SW480 (cell line): ENCODE measurements around the gene PGC.

Experiments used
- DNase-seq: peaks from one replicate; pipeline ENCODE4 v3.0.0-alpha.2; 2016; ENCODE audit warnings: low spot score

PGC gene

DNA sequence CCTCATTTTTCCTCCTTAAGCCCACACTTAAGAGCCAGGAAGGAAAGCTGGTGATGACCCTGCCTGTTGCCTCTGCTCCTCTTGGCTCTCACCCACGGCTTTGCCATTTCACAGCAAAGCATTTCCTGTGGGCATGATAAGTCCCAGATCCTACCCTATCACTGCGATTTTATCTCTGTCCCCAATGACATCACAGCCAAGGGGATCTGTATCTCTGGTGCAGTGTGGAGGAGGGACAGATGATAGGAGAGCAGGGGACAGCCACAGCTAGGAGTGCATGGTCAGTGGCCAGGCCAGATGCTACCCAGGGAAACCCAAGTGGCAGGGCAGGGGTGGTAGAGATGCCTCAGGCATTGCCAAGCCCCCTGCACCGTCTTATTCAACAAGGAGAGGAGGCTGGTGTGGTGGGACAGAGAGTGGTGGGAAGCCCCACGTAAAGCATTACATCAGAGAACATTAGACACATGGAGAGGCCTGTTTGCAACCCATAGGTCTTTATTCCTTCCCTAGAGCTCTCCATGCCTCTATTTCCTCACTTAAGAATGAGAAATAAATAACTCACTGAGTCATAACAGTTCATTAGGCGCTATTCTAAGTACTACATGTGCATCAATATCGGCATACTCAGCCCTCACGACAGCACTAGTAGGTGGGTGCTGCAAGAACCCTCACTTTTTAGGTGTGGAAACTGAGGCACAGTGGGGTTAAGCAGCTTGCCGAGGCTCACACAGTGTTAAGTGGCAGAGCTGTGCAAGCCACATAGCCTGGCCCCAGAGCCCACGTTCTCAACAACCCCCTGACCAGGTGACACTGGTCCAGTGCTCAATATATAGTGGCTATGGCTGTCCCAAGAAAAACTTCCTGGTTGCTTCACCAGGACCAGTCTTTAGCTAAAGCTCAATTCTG, 16.4 kb downstream of the PGC start:
- DNase-seq = no peak

DNA sequence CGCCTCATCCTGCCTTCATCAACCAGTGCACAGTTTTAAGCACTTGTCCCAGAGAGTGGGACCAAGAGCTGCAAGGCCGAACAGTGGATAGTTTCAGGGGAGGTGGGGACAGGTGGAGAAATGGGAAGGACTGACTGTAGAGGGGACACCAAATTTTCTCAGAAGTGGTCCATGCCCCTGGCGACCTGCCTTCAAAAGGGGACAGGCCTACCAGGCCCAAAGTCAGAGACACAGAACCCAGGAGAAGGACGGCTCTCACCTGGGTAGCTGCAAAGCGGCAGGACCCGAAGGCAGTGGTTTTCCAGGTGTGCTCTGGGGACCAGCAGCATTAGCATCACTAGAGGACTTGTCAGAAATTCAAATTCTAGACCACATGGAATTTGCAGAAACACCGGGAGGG, 17.6 kb downstream of the PGC start:
- DNase-seq = no peak

DNA sequence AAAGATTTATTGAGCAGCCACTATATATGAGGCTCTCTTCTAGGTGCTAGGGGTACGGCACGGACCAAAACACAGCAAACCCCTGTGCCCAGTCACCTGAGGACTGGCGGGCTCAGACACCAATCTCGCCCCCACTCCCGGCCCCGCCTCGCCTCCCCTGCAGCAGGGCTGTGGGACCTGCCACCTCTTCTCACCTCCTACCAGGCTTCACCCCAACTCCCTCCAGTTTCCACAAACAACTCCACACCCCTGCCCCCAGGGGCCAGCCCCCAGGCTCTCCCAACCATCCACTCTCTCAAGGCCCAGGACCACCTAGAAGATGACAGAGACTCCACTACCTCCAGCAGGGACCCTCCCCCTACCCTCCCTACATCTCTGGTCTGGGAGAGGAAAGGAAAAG, 18.2 kb downstream of the PGC start:
- DNase-seq = no peak

DNA sequence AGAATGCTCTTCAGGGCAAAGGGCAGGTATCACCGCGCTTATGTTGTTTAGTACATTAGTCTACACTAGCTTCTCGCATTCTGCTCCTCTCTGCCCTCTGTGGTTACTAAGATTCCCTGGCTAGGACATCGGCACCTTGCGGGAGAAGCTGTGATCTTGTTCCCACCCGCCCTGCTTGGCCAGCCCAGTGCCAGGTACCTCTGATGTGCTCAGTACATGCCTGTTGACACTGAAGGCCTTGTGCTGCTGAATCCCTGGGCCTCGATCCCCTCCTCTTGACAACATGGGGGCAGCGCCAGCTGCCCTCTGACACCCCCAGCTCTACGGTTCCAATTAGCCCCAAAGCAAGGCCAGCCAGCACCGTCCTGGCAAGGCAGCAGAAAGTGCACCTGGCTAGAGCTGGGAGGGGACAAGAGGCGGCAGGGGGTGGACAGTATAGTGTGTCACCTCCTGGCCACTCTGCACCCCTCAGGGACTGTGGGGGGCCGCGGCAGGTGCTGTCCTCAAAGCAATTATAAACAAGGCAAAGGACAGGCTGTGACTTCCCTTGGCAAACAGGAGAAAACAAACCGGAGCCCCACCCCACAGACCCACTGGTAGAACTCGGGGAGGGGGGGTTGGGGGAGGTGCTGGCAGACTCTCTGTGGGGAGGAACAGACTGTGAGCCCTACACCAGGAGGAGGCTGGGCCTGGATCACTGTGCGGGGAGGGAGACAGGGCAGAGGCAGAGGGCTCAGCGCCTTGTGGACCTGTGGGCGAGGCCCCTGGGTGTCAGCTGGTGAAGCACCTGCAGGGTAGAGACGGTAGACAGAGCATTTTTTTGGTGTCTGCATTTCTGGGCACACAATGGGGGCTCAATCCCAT, 18.9 kb downstream of the PGC start:
- DNase-seq = no peak

DNA sequence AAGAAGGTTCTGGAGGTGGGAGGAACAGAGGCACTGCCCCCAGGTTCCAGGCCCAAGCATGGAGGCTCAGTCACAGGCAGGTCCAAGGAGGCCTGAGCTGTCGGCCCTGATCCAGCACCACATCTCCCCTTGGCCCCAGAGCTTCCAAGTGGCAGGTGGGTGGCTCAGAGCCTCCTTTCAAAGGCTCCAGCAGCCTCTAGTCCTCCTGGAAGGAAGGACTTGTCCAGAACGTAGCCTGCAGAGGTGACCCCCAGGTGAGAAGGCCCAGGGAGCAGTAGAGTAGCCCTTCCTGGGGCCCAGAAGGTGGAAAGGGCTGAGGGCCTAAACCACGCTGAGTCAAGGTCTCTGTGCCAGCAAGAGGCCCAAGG, 19.5 kb downstream of the PGC start:
- DNase-seq = no peak

DNA sequence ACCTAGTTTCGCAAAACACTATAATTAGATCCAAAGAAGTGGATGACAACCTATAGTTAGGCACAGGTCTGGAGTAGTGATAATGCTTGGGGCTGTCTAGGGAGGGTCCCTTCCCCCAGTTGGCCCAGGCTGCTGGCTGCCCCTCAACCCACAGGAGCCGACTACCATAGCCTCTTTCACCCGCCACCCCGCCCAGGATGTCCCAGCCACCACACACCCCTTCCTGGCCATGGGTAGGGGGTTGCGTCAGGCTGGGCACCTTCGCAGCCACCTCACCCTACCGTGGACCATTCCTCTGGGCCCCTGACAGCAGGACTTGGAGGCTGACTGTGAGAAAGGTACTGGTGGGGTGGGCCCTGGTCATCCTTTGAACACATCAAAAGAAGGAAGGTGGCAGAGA, 20.3 kb downstream of the PGC start:
- no peak for DNase-seq

DNA sequence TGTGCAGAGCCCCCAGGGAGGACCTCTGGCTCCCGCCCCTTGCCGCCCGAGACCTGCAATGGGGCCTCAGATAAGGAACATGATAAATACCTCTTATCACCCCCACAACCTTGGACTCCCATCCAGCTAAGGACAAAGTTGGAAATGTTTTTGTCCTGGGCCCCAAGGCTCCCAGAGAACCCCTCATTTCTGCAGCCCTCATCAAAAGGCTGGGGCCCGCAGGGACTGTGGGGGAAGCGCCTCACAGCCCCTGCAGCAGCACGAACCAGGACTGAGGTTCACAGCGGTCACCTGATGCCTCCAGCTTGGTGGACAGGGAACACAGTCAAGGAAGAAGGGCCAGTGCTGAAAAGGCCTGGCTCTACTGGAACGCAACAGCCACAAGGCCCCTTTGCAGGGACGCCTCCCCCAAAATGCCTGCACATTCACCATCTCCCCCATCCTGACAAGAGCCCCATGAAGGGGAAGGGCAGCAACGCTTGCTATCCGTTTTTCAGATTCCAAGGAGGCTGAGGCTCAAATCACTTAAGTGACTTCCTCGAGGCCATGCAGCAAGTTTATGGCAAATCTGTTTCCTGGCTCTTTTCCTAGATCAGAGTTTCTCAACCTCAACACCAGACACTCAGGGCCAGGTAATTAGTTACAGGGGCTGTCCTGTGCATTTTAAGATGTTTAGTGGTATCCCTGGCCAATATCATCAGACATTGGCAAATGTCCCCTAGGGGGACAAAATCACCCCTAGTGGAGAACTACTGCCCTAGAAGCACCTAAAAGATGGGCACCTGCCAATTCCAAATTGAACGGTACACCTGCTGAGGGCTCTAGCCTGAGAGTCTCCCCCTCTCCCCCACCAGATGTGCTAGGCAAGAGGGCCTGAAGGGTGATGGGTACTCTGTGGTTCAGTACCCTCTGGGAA, 22.4 kb downstream of the PGC start:
- DNase-seq = no peak

DNA sequence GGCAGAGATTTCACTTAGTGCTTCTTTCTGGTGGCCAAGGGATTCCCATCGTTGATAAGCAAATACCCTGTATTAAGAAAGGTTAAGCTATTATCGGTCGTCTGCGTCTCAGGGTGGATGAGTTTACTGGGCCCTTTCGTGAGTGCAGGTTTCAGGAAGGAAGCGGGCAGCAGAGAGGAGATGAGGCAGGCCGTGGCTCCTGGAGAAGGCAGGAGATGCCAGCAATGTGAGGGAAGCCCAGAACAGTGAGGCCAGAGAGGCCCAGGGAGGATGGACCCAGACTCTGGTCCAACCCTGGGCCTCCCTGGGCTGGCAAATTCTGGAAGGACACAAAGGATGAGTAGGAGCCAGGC, 23.0 kb downstream of the PGC start:
- no peak for DNase-seq

DNA sequence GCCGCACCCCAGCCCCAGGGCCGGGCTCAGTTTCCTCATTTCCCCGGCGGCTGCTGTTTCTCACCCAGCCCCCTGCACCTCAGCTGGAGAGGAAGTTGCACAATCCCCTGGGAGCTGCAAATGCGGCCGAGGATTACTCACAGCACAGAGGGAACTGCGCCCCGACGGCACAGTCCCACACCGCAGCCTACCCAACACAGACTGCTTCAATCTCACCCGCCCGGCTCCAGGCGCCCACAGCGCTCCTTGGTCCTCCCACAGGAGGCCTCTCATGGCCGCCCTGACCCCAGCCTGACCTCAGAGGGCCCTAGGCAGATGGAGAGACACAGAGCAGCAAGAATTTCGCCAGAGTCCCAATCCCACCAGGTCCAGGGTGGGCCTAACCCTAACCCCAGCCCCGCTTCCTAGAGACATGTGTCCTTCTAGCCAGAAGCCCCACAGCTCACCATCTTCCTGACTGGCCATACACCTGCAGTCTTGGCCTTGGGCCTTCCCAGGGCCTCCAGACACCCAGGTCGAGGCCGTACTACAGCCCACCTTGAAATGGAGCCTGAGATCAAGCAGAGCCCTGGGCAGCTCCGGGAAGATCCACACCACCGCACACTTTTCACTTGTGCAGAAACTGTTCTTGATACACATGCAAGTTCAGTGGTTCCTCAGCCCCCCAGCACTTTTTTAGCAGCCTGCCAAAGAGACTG, 23.5 kb downstream of the PGC start:
- DNase-seq = no peak

DNA sequence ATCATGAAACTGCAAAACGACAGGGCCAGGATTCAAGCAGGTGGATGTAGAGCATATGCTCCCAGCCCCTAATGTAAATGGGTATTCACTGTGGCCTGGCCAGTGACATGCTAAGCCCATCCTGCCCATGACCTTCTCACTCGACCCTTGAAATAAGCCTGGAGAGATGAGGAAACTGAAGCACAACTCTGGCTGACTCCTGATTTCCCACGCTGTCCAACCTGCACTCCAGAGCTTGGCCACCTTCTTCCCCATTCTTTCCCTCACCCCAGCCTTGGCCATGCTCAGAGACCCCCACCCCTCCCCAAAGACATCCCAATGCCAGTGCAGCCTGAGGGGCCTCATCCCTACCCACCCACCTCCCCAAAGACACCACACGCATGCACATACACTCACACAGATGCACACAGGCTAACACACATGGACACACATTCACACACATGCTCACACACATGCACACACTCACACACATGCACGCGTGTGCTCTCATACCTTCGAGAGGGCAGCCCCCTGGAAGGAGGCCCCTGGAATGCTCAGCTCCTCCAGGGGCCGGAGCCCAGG, 24.1 kb downstream of the PGC start:
- DNase-seq = no peak

DNA sequence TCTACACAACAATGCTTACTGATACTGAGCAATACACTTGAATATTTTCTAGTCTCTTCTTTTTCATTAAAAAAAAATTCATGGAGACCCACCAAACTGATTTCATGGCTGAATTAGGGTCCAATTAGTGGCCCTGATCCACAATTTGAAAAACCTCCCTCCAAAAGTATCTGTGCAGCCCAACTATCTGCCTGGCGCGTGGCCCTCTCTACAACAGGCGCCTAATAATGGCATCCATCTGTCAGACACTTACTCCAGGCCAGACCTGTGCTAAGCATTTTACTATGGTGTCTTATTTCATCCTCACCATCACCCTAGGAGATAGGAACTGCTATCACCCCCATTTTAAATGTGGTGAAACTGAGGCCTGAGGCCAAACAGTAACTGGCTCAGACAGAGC, 25.8 kb downstream of the PGC start:
- no peak for DNase-seq

DNA sequence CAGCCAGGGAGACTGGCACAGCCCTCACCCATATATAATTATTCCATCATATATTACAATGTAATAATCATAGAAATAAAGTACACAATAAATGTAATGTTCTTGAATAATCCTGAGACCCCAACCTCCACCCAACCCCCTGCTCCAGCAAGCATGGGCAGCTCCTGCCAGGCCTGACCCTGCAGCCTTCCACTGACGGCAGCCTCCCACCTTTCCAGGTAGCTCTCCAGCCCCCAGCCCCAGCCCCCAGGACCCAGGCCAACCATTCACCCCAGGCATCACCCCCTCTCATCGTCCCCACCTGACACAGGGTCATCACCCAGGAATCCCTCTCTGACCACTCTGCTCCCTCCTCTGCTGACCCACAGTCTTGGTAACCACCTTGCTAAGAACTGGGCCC, 26.4 kb downstream of the PGC start:
- no peak for DNase-seq

DNA sequence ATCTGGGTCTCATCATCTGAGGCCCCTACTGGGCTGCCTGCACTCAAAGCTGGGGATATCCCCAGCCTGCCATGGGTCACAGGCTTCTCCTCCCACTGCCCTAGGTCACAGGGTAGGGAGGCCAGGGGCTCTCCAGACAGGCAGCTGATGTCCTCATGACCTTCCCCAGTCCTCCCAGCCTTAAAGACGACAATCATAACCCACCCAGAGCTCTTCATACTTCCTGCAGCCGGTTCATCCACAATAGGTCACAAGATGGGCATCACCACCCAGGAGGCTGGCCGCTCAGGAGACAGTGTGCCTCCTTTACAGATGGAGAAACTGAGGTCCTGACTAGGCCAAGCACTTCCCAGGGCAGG, 27.0 kb downstream of the PGC start:
- DNase-seq = no peak

DNA sequence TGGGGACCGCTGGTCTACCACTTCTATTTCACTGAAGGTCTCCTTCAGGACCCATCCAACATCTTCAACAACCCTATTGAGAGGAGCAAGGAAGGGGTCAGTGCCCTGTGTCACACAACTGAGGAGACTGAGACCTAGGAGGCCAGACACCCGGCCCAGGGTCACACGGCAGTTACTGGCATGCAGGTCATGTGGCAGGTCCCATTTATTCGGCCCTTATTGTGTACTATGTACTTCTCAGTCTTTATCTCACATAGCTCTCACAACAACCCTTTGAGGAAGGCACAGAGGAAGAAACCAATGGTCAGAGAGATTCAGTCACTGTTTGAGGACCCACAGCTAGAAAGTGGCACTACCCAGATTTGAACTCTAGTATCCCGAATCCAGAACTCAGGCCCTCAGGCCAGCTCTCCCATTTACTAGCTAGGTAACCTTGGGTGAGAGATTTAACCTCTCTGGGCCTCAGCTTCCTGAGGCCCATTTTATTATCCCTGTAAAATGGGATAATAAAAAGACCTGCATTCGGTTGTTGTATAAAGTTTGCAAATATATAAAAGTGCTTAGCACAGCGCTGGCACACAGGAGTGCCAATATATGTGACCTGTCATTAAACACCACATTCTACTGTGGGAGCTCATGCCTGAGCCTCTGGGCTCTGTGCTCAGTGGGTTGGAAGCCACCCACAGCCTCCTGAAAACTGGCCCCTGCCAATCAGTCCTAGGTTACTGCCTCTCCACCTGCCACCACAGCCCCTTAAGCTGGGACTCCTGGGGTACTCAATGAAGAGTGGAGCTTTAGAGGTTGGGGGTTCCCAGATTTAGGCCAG, 27.5 kb downstream of the PGC start:
- no peak for DNase-seq

DNA sequence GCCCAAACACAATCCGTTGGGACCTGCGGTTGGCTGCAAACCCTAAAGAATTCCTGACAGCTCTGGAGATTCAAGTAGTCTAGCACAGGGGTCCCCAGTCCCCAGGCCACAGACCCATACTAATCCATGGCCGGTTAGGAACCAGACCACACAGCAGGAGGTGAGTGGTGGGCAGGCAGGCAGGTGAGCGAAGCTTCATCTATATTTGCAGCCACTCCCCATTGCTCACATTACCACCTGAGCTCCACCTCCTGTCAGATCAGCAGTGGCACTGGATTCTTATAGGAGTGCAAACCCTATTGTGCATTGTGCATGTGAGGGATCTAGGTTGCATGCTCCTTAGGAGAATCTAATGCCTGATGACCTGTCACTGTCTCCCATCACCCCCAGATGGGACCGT, 28.4 kb downstream of the PGC start:
- no peak for DNase-seq

DNA sequence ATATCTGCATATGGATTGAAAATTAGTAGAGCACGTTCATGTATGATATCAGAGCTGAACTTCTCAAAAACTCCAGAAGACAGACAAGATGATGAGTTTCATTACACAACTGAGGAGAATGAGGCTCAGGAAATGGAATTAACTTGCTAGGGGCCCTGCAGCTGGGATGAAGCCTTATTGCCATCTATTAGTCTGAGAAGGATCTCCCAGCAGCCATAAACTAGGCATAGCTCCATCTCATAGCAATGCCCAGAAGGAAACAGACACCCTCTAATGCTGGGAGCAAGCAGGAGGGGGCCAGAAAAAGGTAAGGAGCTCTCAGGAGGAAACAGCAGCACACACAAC, 29.8 kb downstream of the PGC start:
- DNase-seq = no peak

DNA sequence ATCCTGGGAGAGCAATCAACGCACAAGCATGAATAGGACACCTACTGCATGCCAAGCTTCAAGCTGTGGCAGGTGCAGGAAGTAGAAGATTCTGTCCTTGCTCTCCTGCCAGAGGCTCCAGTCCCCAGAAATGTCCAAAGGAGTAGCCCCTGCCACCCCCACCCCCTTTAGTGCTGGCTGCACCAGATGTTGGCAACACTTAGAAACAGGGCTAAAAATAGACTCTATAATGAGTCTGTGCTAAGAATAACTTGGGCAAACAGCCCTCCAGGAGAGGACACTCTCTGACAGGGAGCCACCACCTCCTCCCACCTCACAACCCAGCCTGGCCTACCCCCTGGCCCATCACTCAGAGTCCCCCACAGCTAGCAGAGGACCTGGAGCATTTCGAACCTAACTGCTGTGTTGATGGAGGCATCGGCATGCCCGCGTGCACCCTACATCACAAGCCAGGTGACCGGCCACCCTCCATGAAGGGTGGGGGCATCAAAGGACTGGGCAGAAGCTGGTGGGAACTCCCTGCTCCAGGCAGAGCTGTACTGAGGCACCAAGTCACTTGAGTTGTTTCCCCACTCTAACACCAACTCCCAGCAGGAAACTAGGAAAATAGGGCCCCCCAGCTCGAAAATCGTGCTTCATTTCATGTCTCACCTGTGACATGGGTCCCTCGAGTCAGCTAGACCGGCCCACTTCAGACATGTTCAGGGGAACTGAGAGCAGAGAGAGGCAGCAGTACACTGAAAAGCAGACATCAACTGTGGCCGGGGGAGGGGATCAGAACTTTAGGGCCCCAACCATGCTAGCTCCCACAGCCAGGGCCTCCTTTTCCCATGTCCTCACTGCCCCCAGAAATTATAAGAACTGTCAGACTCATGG, 30.4 kb downstream of the PGC start:
- no peak for DNase-seq

DNA sequence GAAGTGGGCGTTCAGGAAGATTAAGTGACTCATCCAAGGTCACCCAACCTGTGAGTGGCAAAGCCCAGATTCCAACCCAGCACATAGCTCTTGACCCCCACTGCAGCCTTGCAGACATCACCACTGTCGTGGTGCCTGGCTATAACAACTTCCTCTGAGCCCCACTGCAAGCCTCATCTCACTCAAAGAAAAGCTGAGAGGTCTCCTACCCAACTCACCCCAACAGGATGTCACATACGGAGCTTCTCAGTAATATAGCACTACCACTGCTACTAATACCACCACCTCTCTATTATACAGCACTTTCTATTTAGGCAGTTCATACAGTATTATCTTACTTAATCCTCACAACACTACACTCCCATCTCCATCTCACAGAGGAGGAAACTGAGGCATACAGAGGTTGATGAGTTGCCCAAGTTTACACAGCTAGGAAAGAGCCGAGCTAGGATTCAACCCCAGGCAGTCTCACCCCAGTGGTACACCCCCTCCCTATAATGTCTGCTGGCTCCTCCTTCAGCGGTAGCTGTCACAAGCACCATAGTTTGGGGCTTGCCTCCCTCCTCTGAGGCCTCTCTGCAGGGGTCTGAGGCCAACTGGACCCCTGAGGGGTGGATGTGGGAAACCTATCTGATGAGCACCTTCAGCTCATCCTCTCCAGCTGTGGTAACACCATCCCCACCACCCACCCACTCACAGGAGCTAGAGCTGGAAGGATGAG, 31.2 kb downstream of the PGC start:
- no peak for DNase-seq
